Stomach (tissue), 9 donors: ENCODE data around the gene OPALIN. TPM values are rescaled to one million over a fixed set of nuclear protein-coding genes. Genes with fewer than 3 reads are reported as not detected.
"Not testable (repeated sequence)": the region's sequence is repeated elsewhere in the genome, so short reads cannot be mapped to it uniquely, and the experiment has no call there.

Source experiments
- DNase-seq, 2 donors: peaks; one replicate each; pipeline versions ENCODE4 v3.0.0 to v3.0.0-alpha.2; 2013 to 2019
- H3K27ac ChIP-seq, 5 donors: fragments of 200-600 bp in 4 of 5; sonication (generic) in 4 of 5; one replicate each; pipeline ENCODE4 v1.5.1; 2013 to 2019; ENCODE audit warnings: mild to moderate bottlenecking in 1 of 5, moderate library complexity in 1 of 5
- H3K27me3 ChIP-seq, 3 donors: fragments of 200-600 bp; sonication (generic); one replicate each; pipeline ENCODE4 v1.5.1; 2017 to 2019; ENCODE audit warnings: mixed run types in 1 of 3
- H3K36me3 ChIP-seq, 4 donors: fragments of 200-600 bp; sonication (generic); 1 replicate in 3 of 4; 2 replicates in 1 of 4; pipeline ENCODE4 v1.5.1; 2016 to 2019
- H3K4me1 ChIP-seq, 4 donors: fragments of 200-600 bp; sonication (generic); one replicate each; pipeline ENCODE4 v1.5.1; 2016 to 2019
- H3K4me3 ChIP-seq, 4 donors: fragments of 200-600 bp; sonication (generic) in 3 of 4; one replicate each; pipeline ENCODE4 v1.5.1; 2016 to 2019; ENCODE audit warnings: mild to moderate bottlenecking in 1 of 4
- H3K9me3 ChIP-seq, 4 donors: fragments of 200-600 bp; sonication (generic); one replicate each; pipeline ENCODE4 v1.5.1; 2016 to 2019
- EP300 ChIP-seq: sonication (generic); formaldehyde crosslinking; IDR thresholded peaks from one replicate; pipeline ENCODE4 v1.6.1; 2017; ENCODE audit warnings: antibody characterized with exemption
- POLR2A ChIP-seq, 4 donors: fragments of 450-650 bp; IDR thresholded peaks; one replicate each; pipeline ENCODE4 v1.6.1; 2016; ENCODE audit warnings: antibody characterized with exemption in 4 of 4, control low read depth in 2 of 4, mild to moderate bottlenecking in 1 of 4, moderate library complexity in 1 of 4
- POLR2AphosphoS5 ChIP-seq, 3 donors: sonication (generic); formaldehyde crosslinking; IDR thresholded peaks; one replicate each; pipeline ENCODE4 v1.6.1; 2016; ENCODE audit warnings: antibody characterized with exemption in 3 of 3
- WGBS, 5 donors: extraction: QIAGEN DNeasy Blood & Tissue Kit in 3 of 5; methylation state at CpG; one replicate each; pipeline versions ENCODE4 v1.1.5 to v1.1.7; 2013 to 2018; 5-methylcytosine and 5-hydroxymethylcytosine counted together
- intact Hi-C: fragments of 100-400 bp; cut with DNase I; formaldehyde crosslinking; loops from one replicate; pipeline ENCODE4 v1.15.1; 2023; ENCODE audit warnings: low total_unique reads
- polyA plus RNA-seq, 3 donors: library from polyadenylated mRNA; stranded (reverse); fragments of 200-250 nt; gene quantifications; one replicate each; pipeline ENCODE4 v1.2.3, GENCODE V29; 2013
- total RNA-seq, 5 donors: library from RNA; depleted of rRNA; stranded (reverse); fragments of >200 nt; gene quantifications; one replicate each; pipeline versions ENCODE4 v1.1.0 to v1.2.3, GENCODE V29; 2014 to 2016
- TF ChIP-seq, protein P1 (sequence below), 7 experiments: fragments of 450-650 bp in 4 of 7; fragments of 200-600 bp in 3 of 7; sonication (generic) in 3 of 7; IDR thresholded peaks; one replicate each; pipeline ENCODE4 v1.5.1; 2016 to 2019; ENCODE audit warnings: antibody characterized with exemption in 7 of 7, control low read depth in 2 of 7, mild to moderate bottlenecking in 1 of 7
- donor health status: healthy with polysubstance abuse.
- donor health status: Bipolar disorder and iron deficiency.
- donor health status: healthy.

The OPALIN gene
- total and polyA plus RNA-seq, 8 donors, result not detected

DNA sequence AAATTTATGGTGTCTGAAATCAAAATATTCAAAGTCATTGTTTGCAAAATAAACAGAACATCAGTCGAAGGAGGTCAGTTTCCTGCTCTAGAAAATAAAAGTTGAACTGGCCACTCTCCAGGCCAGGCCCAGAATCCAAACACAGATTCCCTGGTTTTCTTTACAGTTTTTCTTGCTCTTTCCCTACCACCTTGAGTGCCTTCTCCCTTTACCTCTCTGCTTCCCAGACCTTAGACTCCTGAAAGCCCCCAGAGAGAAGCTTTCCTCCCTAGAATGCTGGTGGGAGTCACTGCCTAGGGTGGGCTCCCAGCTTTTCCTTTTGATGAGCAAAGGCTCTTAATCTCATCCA lies 48.5 kb downstream of the OPALIN start:
- intact Hi-C loops, result no loop called here
- Histone ChIP-seq H3K27ac (no peak overlapping the region), H3K27me3 (no peaks in the 10 kb centered on the region), H3K9me3 (no peaks in the 10 kb centered on the region), H3K4me1 (peaks cover 0 to 18% (median 13%) of the 10 kb centered on the region in 4 donors), H3K4me3 (no peak overlapping the region), H3K36me3 (no peaks in the 10 kb centered on the region)
- 9 to 27% (median 14%) methylated on average over 1 of the region's 1 CpG for WGBS, 5 donors
- TF ChIP-seq EP300 (no peak), POLR2A (IDR thresholded peaks at IDR 0.05) (no peak), POLR2AphosphoS5 (IDR thresholded peaks at IDR 0.05) (no peak)
- TF ChIP-seq, protein P1, sequence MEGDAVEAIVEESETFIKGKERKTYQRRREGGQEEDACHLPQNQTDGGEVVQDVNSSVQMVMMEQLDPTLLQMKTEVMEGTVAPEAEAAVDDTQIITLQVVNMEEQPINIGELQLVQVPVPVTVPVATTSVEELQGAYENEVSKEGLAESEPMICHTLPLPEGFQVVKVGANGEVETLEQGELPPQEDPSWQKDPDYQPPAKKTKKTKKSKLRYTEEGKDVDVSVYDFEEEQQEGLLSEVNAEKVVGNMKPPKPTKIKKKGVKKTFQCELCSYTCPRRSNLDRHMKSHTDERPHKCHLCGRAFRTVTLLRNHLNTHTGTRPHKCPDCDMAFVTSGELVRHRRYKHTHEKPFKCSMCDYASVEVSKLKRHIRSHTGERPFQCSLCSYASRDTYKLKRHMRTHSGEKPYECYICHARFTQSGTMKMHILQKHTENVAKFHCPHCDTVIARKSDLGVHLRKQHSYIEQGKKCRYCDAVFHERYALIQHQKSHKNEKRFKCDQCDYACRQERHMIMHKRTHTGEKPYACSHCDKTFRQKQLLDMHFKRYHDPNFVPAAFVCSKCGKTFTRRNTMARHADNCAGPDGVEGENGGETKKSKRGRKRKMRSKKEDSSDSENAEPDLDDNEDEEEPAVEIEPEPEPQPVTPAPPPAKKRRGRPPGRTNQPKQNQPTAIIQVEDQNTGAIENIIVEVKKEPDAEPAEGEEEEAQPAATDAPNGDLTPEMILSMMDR (IDR thresholded peaks at IDR 0.05), result no peak
- no peak for DNase-seq

- H3K27me3 ChIP-seq, result no peaks in the 10 kb centered on the region
- intact Hi-C loops, result no loop called here
- peak in 1 of 2 donors; percentile 15 for DNase-seq
- H3K9me3 ChIP-seq, result no peaks in the 10 kb centered on the region
- no peaks in the 10 kb centered on the region for H3K36me3 ChIP-seq
- no peak overlapping the region for H3K4me3 ChIP-seq
- TF ChIP-seq POLR2A (IDR thresholded peaks at IDR 0.05) (no peak), POLR2AphosphoS5 (IDR thresholded peaks at IDR 0.05) (no peak), EP300 (no peak)
- H3K4me1 ChIP-seq, result peaks cover 0 to 18% (median 13%) of the 10 kb centered on the region in 4 donors
- WGBS, 5 donors, result 57 to 79% (median 67%) methylated on average over 3 of the region's 3 CpGs
- no peak overlapping the region for H3K27ac ChIP-seq
Measured at GRCh38 chr10:96309628-96310320, 49.0 kb downstream of the OPALIN start.

- H3K36me3 ChIP-seq, H3K27ac ChIP-seq, H3K4me3 ChIP-seq, H3K9me3 ChIP-seq, intact Hi-C loops, DNase-seq, H3K27me3 ChIP-seq: not testable (repeated sequence)
- peaks cover 0 to 18% (median 13%) of the 10 kb centered on the region in 4 donors for H3K4me1 ChIP-seq
- WGBS, 5 donors, result 65 to 74% (median 70%) methylated on average over 4 of the region's 4 CpGs
Measured at GRCh38 chr10:96308854-96309253, 49.9 kb downstream of the OPALIN start.

DNA sequence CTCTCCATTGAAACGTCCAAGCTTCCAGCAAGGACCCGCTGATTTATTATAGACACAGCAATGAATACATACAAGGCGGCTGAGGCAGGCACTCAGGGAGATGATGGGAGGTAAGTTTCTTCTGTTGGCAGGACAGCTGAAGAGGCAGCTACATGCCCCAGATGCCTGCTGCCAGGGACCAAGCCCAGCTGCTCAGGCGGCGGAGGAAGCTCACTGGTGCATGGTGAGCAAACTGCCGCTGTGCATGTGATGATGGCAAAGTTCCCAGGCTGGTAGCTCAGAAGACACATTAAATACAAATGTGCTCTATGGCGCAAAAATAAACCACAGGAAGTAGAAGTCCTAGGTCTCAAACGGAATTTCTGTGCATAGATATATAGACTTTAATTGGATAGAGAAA lies 52.3 kb downstream of the OPALIN start:
- Histone ChIP-seq H3K9me3 (no peaks in the 10 kb centered on the region), H3K27me3 (peaks cover 0 to 7% (median 0%) of the 10 kb centered on the region in 3 donors), H3K27ac (no peak overlapping the region), H3K36me3 (no peaks in the 10 kb centered on the region), H3K4me3 (no peak overlapping the region), H3K4me1 (peaks cover 0 to 18% (median 13%) of the 10 kb centered on the region in 4 donors)
- TF ChIP-seq POLR2AphosphoS5 (IDR thresholded peaks at IDR 0.05) (no peak), EP300 (no peak), POLR2A (IDR thresholded peaks at IDR 0.05) (no peak)
- TF ChIP-seq, protein P1 (IDR thresholded peaks at IDR 0.05), result no peak
- 47 to 64% (median 60%) methylated on average over 8 of the region's 8 CpGs for WGBS, 5 donors
- intact Hi-C loops, result no loop called here
- peak in 1 of 2 donors; percentile 66 for DNase-seq

DNA sequence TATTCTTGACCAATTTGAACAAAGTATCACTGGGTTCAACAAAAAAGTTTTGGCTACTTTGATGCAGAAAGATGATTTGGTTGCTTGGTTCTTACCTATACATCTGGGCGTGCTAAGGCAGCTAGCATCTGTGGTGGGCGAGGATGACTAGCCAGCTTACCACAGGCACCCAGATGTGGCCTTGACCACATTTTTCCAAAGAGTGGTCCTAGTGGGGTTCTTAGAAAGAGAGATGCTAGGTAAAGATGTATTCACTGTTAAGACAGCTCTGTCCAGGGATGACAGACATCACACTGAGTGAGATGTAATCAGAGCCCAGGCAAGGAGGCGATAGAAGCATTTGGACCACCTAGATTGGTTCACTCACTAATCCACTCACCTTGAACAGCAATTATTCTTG lies 53.8 kb downstream of the OPALIN start:
- Histone ChIP-seq H3K4me1 (peaks cover 0 to 11% (median 7%) of the 10 kb centered on the region in 4 donors), H3K9me3 (no peaks in the 10 kb centered on the region), H3K27me3 (peaks cover 0 to 7% (median 0%) of the 10 kb centered on the region in 3 donors), H3K36me3 (no peaks in the 10 kb centered on the region), H3K27ac (no peak overlapping the region), H3K4me3 (no peak overlapping the region)
- no peak for TF ChIP-seq POLR2A (IDR thresholded peaks at IDR 0.05)
- no peak for TF ChIP-seq POLR2AphosphoS5 (IDR thresholded peaks at IDR 0.05)
- TF ChIP-seq EP300, result no peak
- TF ChIP-seq, protein P1 (IDR thresholded peaks at IDR 0.05), result no peak
- no peak for DNase-seq
- intact Hi-C loops, result no loop called here
- WGBS, 5 donors, result 89 to 98% (median 90%) methylated on average over 3 of the region's 3 CpGs
